GM18867 (cell line): ENCODE data around the gene SELENOT.
"Not testable (repeated sequence)": the region's sequence is repeated elsewhere in the genome, so short reads cannot be mapped to it uniquely, and the experiment has no call there.

Experiments
- ATAC-seq: cut with Tn5 transposase; IDR thresholded peaks from one replicate; pipeline ENCODE4 v1.9.1; 2021; ENCODE audit warnings: mild to moderate bottlenecking, moderate library complexity; ENCODE audit not compliant: unreplicated experiment

Gene SELENOT

GRCh38 chr3:150603153-150603979 lies at the start of gene SELENOT:
Gene SELENOT, plus strand, starts transcription at chr3:150603321. Its CDS starts 42 bp downstream, at chr3:150603363.
- peak; percentile 64 for ATAC-seq

- no peak for ATAC-seq
Measured at GRCh38 chr3:150555859-150556436, 47.2 kb upstream of the SELENOT start.

GRCh38 chr3:150556792-150557191 lies 46.3 kb upstream of the SELENOT start:
- ATAC-seq = no peak

- no peak for ATAC-seq
Measured at GRCh38 chr3:150557725-150558124, 45.4 kb upstream of the SELENOT start.

- ATAC-seq = no peak
Measured at GRCh38 chr3:150564243-150564642, 38.9 kb upstream of the SELENOT start.

- ATAC-seq = no peak
Measured at GRCh38 chr3:150567328-150567727, 35.8 kb upstream of the SELENOT start.

- ATAC-seq = no peak
Measured at GRCh38 chr3:150577855-150578254, 25.3 kb upstream of the SELENOT start.

GRCh38 chr3:150581174-150581573 lies 21.9 kb upstream of the SELENOT start:
- ATAC-seq = no peak

- peak; percentile 71 for ATAC-seq
Measured at GRCh38 chr3:150582620-150583019, 20.5 kb upstream of the SELENOT start.

GRCh38 chr3:150583028-150583427 lies 20.1 kb upstream of the SELENOT start:
- ATAC-seq = peak; percentile 62

GRCh38 chr3:150588027-150588830 lies 14.9 kb upstream of the SELENOT start:
- no peak for ATAC-seq

GRCh38 chr3:150589759-150590158 lies 13.4 kb upstream of the SELENOT start:
- ATAC-seq = no peak

- ATAC-seq = no peak
Measured at GRCh38 chr3:150594150-150594549, 9.0 kb upstream of the SELENOT start.

GRCh38 chr3:150597646-150598045 lies 5.5 kb upstream of the SELENOT start:
- ATAC-seq = no peak

GRCh38 chr3:150599611-150600297 lies 3.4 kb upstream of the SELENOT start:
- ATAC-seq = no peak

- ATAC-seq = not testable (repeated sequence)
Measured at GRCh38 chr3:150600647-150601530, 2.2 kb upstream of the SELENOT start.

- peak; percentile 9 for ATAC-seq
Measured at GRCh38 chr3:150602426-150603152, 532 bp upstream of the SELENOT start.

GRCh38 chr3:150603980-150604319 lies 829 bp downstream of the SELENOT start:
- ATAC-seq = peak; percentile 0

- ATAC-seq = no peak
Measured at GRCh38 chr3:150605998-150606641, 3.0 kb downstream of the SELENOT start.
